MM.1S (cell line): ENCODE data around the gene AAK1.

Experiments
- DNase-seq: peaks from one replicate; pipeline ENCODE4 v3.0.0-alpha.2; 2015
- H2AFZ ChIP-seq: fragments of 300-600 bp; sonication (generic); 2 replicates; pipeline ENCODE4 v1.6.0; 2016; ENCODE audit warnings: antibody characterized with exemption, low read length
- H3F3A ChIP-seq: fragments of 300-600 bp; sonication (generic); 2 replicates; pipeline ENCODE4 v1.6.1; 2016; ENCODE audit warnings: mild to moderate bottlenecking, antibody characterized with exemption, low read length, moderate library complexity, mixed read lengths; ENCODE audit not compliant: insufficient read depth
- H3K27ac ChIP-seq: fragments of 300-600 bp; sonication (generic); 2 replicates; pipeline ENCODE4 v1.5.1; 2016; ENCODE audit warnings: mild to moderate bottlenecking, low read length
- H3K27me3 ChIP-seq: fragments of 300-600 bp; sonication (generic); replicated peaks from 2 replicates; pipeline ENCODE4 v1.6.0; 2016; ENCODE audit warnings: low read length; ENCODE audit not compliant: insufficient read depth
- H3K36me3 ChIP-seq: fragments of 300-600 bp; sonication (generic); replicated peaks from 2 replicates; pipeline ENCODE4 v1.6.1; 2016; ENCODE audit warnings: mild to moderate bottlenecking, low read length, mixed read lengths; ENCODE audit not compliant: insufficient read depth
- H3K4me1 ChIP-seq: fragments of 300-600 bp; sonication (generic); 2 replicates; pipeline ENCODE4 v1.6.1; 2016; ENCODE audit warnings: low read length, mixed read lengths
- H3K4me2 ChIP-seq: fragments of 300-600 bp; sonication (generic); 2 replicates; pipeline ENCODE4 v1.6.0; 2016; ENCODE audit warnings: low read depth, low read length
- H3K4me3 ChIP-seq: fragments of 300-600 bp; sonication (generic); 2 replicates; pipeline ENCODE4 v1.5.1; 2016; ENCODE audit warnings: low read length, mixed read lengths
- H3K79me2 ChIP-seq: fragments of 300-600 bp; sonication (generic); 2 replicates; pipeline ENCODE4 v1.6.1; 2016; ENCODE audit warnings: mixed run types, low read length, mixed read lengths
- H3K9ac ChIP-seq: fragments of 300-600 bp; sonication (generic); 2 replicates; pipeline ENCODE4 v1.6.1; 2016; ENCODE audit warnings: low read length, mixed read lengths
- H3K9me2 ChIP-seq: fragments of 300-600 bp; sonication (generic); replicated peaks from 2 replicates; pipeline ENCODE4 v1.6.1; 2016; ENCODE audit warnings: mild to moderate bottlenecking, low read length, mixed read lengths; ENCODE audit not compliant: insufficient read depth
- H3K9me3 ChIP-seq: fragments of 300-600 bp; sonication (generic); replicated peaks from 2 replicates; pipeline ENCODE4 v1.6.1; 2016; ENCODE audit warnings: mild to moderate bottlenecking, low read length, mixed read lengths; ENCODE audit not compliant: insufficient read depth
- H4K20me1 ChIP-seq: fragments of 300-600 bp; sonication (generic); 2 replicates; pipeline ENCODE4 v1.6.1; 2016; ENCODE audit warnings: mild to moderate bottlenecking, low read length, moderate library complexity, mixed read lengths; ENCODE audit not compliant: insufficient read depth
- CTCF ChIP-seq: fragments of 300-600 bp; sonication (generic); IDR thresholded peaks from 2 replicates; pipeline ENCODE4 v1.5.1; 2016; ENCODE audit warnings: antibody characterized with exemption, low read length, mixed read lengths
- EZH2 ChIP-seq: fragments of 300-600 bp; sonication (generic); optimal IDR thresholded peaks from 2 replicates; pipeline ENCODE3; 2017; ENCODE audit warnings: low read depth, mild to moderate bottlenecking, antibody characterized with exemption, low read length, mixed read lengths
- EZH2phosphoT487 ChIP-seq: fragments of 300-600 bp; sonication (generic); IDR thresholded peaks from 2 replicates; pipeline ENCODE4 v1.6.1; 2018; ENCODE audit warnings: antibody characterized with exemption, low read length

AAK1 gene

GRCh38 chr2:69456154-69456553 is 187.4 kb downstream of the AAK1 start:
- Histone ChIP-seq H3K79me2 (no peaks in the 10 kb centered on the region), H3K9me3 (no peaks in the 10 kb centered on the region), H3K27ac (no peak overlapping the region), H3K4me3 (no peak overlapping the region), H3K4me1 (no peaks in the 10 kb centered on the region), H3K36me3 (no peaks in the 10 kb centered on the region), H3K9me2 (no peaks in the 10 kb centered on the region), H3K27me3 (no peaks in the 10 kb centered on the region), H4K20me1 (no peaks in the 10 kb centered on the region), H2AFZ (no peak overlapping the region), H3K9ac (no peak overlapping the region), H3F3A (no peaks in the 10 kb centered on the region), H3K4me2 (no peak overlapping the region)
- DNase-seq = no peak
- TF ChIP-seq EZH2phosphoT487 = no peak
- no peak for TF ChIP-seq CTCF
- no peak for TF ChIP-seq EZH2

DNA sequence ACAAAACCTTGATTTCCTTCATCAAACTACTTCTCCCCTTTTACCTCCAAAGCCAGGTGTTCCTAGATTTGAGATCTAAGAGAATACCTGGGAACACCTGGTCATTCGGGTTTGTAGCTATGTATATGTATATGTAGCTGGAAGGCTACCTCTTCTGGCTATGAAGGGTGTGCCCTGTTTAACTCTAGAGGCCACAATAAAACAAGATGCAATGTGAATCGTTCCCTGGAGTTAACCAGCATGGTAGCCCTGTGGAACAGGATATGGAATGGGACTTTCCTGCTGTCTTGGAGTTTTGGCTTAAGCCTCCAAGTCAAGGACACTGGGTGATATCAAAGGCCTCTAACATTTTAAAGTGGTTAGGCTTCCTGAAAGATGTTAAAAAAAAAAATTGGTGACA is 188.6 kb downstream of the AAK1 start:
- Histone ChIP-seq H3K4me2 (no peak overlapping the region), H3K9ac (no peak overlapping the region), H2AFZ (no peak overlapping the region), H3K9me2 (no peaks in the 10 kb centered on the region), H3K4me3 (no peak overlapping the region), H3K79me2 (no peaks in the 10 kb centered on the region), H4K20me1 (no peaks in the 10 kb centered on the region), H3K4me1 (no peaks in the 10 kb centered on the region), H3K27me3 (no peaks in the 10 kb centered on the region), H3K9me3 (no peaks in the 10 kb centered on the region), H3F3A (no peaks in the 10 kb centered on the region), H3K27ac (no peak overlapping the region), H3K36me3 (no peaks in the 10 kb centered on the region)
- TF ChIP-seq CTCF = no peak
- no peak for TF ChIP-seq EZH2
- TF ChIP-seq EZH2phosphoT487 = no peak
- no peak for DNase-seq

GRCh38 chr2:69453475-69454129 is 189.9 kb downstream of the AAK1 start:
- Histone ChIP-seq H4K20me1 (no peaks in the 10 kb centered on the region), H2AFZ (no peak overlapping the region), H3K27ac (no peak overlapping the region), H3K9me3 (no peaks in the 10 kb centered on the region), H3F3A (no peaks in the 10 kb centered on the region), H3K36me3 (no peaks in the 10 kb centered on the region), H3K79me2 (no peaks in the 10 kb centered on the region), H3K9me2 (no peaks in the 10 kb centered on the region), H3K4me2 (no peak overlapping the region), H3K9ac (no peak overlapping the region), H3K4me3 (no peak overlapping the region), H3K4me1 (no peaks in the 10 kb centered on the region), H3K27me3 (no peaks in the 10 kb centered on the region)
- TF ChIP-seq CTCF (no peak), EZH2 (no peak), EZH2phosphoT487 (no peak)
- no peak for DNase-seq
